Activated T-cell treated with anti-CD3 and anti-CD28 coated beads for 1 hour (primary cell): ENCODE data around the gene CAMSAP1.

ENCODE experiments used
- DNase-seq: peaks from one replicate; pipeline ENCODE4 v3.0.0-alpha.2; 2020; ENCODE audit warnings: low read depth

CAMSAP1 gene

DNA sequence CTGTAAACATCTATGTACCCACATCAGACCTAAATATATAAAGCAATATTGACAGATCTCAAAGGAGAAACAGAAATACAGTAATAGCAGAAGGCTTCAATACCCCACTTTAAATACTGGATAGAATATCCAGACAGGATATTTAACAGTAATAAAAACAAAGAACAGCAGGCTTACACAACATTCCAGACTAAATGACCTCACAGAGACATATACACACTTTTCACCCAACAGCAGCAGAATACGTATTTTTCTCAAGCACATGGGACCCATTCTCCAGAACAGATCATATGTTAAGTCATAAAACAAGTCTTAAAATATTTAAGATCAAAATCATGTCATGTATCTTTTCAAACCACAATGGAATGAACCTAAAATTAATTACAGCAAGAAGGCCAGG is 76.8 kb downstream of the CAMSAP1 start:
- no peak for DNase-seq

DNA sequence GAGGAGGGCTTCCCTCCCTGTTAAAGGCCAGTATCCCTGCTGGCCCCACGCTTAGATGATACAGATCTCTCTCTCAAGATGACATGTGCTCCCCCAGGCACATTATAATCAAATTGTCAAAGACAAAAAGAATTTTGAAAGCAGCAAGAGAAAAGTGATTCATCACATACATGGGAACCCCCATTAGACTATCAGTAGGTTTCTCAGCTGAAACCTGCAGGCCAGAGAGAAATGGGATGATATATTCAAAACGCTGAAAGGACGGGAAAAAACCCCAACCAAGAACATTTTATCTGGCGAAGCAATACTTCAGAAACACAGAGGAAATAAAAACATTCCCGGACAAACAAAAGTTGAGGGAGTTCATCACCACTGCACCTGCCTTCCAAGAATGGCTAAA is 78.7 kb downstream of the CAMSAP1 start:
- no peak for DNase-seq

DNA sequence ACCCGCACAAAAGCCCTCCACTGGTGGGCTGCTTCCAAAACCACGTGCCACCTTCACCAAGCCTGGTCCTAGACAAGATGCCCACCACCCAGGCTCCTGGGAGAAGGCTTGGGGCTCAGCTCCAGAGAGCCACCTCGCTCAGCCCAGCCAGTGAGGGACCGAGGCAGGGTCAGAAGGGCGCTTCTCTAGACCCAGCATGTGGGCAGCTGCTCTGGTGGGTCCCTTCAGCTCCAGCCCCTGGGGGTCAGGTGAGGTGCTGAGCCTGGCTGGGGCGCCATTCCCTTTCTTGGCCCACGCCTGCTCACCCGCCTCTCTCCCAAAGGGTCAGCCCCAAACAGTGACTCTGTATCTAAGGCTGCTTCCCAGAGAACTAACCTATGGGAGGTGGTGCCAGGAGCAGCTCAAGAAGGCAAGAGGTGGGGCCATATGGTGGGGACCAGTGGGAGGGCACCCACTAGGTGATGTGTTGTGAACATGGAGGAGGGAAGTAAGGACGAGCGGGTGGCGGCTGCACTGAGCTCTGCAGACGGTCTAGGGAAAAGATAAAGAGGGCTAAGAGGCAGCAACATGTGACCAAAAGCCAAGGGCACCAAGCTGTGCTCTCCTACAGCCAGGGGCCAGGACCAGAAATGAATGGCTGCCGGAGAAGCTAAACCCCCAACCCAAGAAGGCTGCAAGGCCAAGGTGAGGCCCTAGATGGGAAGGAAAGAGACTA is 79.3 kb downstream of the CAMSAP1 start:
- no peak for DNase-seq

DNA sequence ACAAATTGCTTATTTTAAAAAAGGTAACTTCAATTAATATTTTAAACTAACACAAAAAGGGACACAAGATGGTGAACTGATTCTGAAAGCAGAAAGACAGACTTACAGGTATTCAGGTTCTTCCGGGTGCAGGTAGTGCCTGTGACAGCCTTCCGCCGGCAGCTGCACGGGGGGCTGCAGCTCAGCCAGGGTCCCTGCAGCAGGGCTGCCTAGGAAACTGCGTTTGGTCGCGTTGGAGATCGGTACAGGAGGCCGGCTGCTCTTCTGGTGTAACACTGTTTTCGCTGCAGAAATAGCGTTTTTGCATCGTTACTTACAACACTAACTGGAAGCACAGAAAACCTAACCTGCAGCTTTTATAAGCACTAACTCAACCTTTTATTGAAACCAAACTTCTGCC is 80.0 kb downstream of the CAMSAP1 start:
- no peak for DNase-seq

DNA sequence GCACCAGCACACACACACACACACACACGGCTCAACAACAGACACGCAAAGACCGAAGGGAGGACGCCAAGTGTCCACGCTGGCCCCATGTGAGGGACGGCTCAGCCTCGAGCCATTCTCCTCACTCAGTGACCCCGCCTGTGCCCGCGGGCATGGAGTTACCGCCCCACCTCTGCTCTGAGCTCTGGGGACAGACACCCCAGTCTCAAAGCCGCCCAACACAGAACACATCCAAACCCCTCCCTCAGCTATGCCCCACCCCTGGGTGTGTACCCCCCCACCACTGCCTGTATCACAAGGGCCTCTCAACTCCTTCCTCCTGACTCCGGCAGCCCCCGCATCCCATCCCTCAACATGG is 81.2 kb downstream of the CAMSAP1 start:
- no peak for DNase-seq

DNA sequence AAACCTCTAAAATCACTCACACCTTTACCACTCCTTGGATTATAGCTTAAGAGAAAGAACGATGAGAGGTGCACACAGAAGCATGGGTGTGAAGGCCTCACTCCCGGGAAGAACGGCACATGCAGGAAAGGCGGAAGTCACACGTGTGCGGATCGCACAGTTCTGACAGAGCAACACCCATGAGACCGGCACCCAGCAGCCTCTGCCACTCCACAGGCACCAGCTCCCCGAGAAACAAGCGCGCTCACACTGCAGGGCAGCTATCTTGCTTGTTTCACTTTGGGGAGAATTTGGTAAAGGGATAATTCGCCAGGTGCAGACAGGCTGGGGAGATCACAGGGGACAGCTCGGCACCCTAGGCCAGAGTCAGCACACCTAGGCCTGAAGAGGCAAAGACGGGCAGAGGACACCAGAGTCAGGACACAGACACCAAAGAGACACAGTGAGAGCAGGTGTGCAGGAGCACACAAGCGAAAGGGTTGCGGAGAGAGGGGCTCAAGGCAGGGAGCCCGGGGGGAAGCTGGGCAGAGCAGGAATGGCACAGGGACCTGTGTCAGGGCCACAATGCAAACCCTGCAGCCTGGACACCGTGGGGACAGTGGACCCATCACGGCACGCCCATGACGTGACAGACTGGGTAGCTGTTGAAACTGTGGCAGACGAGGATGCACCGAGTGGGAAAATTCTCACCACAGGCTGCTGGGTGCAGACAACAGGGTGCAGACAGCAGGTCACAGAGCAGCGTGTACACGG is 81.7 kb downstream of the CAMSAP1 start:
- no peak for DNase-seq

DNA sequence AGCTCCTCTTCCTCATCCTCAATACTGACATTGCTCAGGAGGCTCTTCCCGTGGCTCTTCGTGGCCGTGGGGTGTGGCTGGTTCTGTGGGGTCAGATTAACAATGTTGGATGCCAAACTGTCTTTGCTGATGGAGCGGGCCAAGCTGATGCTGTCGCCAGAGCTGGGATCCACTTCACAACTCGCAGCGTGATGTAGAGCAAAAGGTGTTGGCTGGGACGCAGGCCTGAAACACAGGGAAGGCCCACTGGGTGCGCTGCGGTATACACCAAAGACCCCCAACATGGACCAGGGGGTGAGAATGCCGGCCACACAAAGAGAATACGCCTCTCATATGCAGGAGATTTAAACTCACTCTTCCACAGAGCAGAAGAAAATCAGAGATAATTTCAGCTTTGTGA is 84.3 kb downstream of the CAMSAP1 start:
- no peak for DNase-seq

DNA sequence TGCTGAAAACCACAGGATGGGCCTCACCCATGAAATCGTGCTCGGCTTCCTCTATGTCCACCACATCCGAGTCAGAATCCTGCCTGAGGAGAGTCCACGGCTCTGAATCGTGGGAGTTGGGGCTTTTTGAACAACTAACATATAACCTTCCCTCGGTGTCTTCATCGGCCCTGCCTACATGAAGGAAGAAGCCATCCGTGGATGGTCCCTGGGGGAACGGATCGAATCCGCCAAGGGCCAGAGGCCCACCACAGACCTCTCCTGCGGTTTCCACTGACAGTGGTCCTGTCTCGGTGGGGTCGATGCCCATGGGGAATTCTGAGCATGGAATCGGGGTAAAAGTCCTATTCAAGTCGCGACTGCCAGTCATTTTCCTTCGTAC is 85.0 kb downstream of the CAMSAP1 start:
- DNase-seq: no peak

DNA sequence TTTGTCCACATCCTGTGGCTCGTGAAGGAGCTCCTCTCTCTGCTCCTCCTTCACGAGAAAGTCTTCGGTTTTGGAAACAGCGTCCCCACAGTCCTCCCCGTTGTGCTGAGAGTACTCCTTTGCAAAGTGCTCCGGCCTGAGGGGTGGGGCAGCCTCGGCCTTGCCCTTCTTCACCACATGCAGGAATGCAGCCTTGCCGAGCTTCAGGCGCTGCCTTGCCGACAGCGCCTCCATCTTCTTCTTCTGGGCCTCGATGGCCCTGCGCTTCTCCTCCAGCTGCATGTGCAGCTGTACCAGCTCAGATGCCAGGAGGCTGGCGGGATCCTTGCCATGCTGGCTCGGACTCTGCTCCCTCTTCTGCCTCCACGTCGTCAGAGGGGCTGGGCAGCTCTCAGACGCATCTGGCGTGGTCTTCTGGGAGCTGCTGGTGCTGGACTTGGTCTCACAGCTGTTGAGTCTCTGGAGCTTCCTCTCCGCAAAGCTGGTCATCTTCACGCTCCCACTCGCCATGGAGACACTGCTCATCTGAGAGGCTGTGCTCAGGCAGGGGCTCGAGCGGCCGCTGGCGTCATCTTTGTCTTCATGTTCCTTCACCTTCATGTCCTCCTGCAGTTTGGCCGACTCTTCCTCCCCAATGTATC is 85.5 kb downstream of the CAMSAP1 start:
- no peak for DNase-seq

DNA sequence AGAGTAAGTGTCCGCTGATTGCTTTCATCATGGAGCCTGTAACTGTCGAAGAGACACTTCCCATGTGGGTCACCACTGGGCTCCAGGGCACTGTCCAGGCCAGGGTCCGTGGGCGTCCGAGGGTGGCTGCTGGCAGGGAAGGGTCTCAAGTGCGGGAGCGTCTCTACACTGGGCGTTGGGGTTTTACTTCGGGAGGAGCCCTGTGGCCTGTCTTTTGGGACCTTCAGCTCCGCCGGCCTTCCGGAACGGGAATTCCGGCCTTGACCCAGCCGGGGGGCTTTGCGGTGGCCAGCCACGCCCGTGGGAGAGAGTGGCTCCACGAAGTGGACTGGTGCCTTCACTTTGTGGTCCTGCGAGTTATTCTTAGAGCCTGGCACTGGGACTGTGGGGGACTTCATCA is 86.2 kb downstream of the CAMSAP1 start:
- DNase-seq: no peak

DNA sequence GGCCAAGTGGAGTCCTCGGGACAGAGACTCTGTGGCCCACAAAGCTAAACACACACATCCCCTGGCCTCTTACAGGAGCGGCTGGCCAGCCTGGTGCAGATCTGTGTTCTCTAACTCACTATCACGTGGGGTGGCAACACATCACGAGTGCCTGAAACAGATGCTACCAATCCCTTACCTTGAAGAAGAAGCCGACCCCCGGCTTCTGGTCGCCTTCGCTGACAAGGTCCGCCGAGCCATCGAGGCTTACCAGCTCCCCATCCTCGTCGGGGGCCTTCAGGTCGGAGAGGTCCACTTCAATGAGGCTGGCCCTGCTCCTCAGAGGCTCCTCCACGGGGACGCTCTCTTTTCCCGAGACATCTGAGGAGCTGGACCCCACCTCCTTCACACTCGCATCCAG is 86.7 kb downstream of the CAMSAP1 start:
- no peak for DNase-seq

DNA sequence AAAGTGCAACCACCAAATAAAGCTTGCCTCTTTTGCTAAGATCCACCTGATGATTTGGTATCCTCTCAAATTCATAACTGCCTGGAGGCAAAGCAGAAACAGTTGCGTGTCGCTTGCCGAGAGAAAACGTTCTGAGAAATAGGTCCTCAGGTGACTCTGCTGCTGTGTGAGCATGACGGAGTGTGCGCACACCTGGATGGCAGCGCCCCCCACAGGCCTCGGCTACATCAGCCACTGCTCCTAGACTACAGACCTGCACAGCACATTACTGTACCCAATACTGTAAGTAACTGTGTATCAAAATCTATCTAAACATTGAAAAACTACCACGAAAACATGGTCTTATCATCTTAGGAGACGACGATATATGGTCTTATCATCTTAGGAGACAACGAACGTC is 87.4 kb downstream of the CAMSAP1 start:
- DNase-seq: no peak

DNA sequence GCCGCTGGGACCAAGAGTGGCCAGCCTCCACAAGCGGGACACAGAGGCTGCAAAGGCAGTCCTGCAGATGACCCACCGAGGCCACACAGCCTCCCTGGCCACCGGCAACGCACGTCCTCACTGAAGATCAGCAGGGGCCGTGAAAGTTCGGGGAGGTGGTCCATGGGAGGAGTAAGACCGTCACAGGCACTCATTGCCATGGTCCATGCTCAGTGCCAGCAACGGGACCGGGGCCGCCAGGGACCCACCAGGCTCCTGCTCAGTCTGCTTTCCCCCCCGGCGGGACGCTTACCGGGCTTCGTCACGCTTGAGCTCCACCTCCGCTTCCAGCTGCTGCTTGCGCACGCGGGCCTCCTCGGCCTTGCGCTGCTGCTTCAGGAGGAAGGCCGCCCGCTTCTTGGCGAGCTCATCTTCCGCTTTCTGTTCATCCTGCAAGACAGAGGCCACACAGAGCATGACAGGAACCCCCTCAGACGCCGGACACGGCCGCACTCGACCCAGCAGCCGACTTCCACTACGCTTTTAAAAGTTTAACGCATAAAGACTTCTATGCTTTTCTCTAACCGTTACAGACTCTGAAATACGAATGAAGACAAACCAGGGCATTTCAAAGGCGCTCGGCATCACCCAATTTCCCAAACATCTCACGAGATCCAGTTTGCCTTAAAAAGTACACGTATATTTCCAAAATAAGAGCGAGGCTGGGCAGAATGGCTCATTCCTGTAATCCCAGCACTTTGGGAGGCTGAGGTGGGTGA is 88.4 kb downstream of the CAMSAP1 start:
- DNase-seq: no peak

DNA sequence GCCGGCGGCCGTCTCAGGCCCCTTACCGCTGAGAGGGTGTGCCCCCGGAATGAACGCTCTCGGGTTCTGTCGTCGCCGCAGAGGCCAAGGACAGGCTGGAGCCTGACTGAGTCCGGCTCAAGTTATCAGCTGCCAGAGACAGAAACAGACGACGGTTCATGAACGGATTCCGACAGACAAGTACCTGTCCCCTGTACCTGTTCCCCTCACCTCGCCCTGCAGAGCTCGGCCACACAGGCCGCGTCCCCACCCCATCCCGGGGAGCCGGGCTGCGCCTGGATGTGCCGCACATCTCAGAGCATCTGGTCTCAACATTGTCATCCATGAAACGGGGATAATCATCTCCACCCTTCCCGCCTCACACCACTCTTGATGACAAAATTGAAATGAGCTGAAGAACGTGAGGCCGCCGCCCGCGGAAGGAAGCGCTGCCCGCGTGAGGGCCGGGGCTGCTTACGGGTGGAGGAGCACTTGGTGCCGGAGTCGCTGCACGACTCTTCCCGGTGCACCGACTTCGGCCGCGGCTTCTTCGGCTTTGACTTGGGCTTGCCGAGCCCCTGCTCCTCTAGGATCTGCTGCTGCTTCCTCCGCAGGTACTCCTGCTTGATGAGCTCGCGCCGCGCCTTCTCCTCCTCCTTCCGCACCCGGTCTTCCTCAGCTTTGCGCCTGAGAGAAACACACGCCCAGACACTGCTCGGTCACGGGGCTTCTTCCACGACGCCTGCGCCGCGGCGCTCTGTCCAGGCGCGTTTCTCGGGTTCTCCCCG is 89.2 kb downstream of the CAMSAP1 start:
- DNase-seq: no peak

DNA sequence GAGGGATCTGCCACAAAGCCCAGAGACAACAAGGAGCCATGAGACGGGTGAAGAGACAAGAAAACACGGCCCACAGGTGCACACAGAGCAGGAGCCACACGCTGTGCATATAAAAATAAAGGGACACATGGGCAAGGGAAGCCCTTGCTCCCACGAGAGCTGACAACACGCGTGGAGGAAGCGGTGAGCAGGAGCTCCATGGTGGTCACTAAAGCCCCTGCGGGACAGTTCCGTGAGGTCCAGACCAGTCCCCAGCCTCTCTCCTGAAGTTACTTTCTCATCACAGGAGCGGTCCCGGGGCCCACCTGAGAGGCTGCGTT is 90.7 kb downstream of the CAMSAP1 start:
- no peak for DNase-seq

DNA sequence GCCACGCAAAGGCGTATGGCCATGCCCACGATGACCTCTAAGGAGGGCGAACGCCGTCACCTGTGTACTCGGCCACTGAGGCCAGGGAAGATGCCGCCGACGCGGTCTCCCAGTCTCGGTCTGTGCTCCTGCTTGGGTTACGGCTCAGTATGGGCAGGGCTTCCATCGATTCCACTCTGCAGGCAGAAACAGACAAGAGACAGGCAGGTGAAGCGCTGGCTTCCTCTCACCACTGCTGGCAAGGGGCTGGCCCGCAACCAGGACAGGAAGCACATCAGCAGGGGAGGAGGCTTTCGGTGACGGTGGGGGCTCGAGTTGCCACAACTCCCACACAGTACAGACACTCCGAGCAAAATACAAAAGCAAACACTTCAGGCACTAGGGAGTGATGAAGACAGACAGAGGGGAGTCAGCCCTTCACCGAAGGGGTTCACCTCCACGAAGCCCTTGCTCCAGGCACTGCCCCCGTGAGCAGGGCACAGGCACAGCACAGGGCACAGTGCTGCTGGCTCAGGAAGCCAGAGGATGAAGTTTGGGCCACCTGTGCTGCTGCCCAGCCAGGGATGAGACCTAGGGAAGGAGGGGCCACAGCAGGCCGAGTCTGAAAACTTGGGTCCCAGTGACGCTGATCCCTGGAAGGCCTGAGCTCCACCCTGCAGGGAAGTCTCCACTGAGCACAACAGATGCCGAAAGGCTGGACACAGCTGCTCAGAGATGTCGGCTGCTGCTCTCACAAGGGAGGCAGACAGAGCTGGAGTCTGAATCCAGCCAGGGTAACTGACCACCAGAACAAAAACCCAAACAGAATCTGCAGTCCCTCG is 91.3 kb downstream of the CAMSAP1 start:
- DNase-seq: no peak

DNA sequence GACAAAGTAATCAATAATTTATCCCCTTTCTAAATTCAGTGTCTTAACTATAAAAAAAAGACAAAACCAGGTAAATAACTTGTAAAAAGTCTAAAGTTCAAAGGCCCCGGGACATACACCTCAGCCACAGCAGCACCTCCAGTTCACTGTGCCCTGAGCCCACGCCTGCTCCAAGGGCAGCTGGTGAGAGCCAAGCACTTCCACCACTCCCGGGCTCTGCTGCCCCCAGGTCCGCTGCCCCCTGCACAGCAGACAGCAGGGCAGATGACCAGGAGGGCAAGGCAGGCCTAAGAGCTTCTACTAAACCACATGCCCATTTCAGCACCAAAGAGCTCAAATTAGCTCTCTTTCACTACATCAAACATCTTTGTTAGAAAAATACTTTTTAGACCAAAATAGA is 91.9 kb downstream of the CAMSAP1 start:
- DNase-seq: no peak

DNA sequence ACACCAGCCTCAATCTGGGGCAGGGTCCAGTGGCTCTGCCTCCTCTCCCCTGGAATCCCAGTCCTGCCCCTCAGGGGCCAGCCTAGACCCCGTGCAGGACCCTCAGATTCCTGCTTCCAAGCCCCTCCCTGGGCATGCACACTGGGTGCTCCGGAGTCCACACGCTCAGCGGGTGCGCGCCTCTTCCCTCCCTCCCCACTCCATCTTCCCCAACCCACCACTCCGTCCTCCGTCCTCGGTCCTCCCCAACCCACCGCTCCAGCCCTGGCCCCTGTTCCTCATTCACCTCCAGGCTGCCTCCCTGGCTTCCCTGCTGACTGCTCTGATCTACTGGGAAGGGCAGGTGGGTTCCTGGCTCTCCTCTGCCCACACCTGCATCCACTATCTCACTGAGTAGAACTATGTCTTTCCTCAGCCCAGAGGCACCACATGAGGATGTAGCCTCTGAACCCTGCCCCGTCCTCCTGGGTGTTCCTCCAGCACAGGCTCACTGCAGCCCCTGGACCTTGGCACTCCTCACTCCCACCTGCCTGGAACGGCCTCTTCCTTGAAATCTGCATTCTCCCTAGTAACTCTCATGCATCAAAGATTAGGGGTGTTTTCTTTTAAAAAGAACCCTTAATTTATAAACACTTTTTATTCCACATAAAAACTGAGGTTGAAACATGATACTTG is 92.8 kb downstream of the CAMSAP1 start:
- DNase-seq: no peak

DNA sequence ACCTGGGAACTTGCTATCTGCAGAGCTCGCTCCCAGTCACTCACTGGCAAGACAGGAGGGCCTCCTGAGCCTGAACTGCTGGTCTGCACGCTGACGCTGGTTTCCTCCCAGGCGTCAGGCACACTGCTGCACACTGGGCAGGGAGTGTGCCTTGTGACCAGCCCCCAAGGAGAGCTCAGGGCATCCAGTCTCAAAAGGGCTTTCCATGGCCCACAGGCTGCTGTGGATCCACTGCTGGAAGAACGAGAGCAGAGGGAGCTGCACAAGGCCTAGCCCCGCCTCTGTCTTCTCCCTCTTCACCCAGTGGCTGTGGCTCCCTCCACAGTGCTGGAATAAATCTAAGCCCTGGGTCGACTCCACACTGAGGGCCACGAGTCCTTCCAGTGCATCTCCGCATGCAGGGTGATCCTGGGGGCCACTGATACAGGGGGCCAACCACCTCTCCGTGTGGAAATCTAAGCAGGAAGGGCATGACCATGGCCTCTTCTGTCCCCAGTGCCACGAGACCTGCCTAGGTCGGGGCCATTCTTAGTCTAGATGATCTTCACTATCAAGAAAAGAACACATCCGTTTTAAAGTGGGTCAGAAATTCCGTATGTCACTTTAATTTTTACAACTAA is 93.6 kb downstream of the CAMSAP1 start:
- DNase-seq: no peak

DNA sequence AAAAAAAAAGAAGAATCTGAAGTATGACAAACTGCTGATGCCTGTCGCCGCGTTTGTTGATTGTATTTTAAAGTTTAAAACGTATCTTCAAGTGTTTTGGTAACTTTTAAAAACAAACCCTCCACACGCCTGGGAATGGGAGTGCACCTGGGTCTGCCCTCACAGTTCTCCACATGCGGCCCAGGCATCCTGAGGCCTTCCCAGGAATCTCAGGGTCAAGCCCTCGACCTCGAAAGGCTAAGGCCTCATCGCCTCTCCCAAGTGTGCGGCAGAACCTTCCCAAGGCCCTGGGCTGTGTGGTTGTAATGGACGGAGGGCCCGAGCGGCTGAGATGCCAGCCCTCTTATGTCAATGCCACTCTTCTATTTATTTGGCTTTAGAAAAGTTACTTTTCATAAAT is 94.4 kb downstream of the CAMSAP1 start:
- DNase-seq: no peak
